OCI-LY1 (cell line): Measurements from ENCODE around the gene TMLHE.
"Not testable (repeated sequence)": the region's sequence is repeated elsewhere in the genome, so short reads cannot be mapped to it uniquely, and the experiment has no call there.

Experiments used
- EZH2 ChIP-seq: fragments of 200-600 bp; sonication (generic), shearing (Covaris generic); IDR thresholded peaks from 2 replicates; pipeline ENCODE4 v1.8.0; 2017; ENCODE audit warnings: borderline replicate concordance, mixed run types, mild to moderate bottlenecking, antibody characterized with exemption, low read length, moderate library complexity, mixed read lengths
- TF ChIP-seq, protein P1 (sequence below): fragments of 200-600 bp; sonication (generic), shearing (Covaris generic); IDR thresholded peaks from 2 replicates; pipeline ENCODE4 v1.5.1; 2017; ENCODE audit warnings: mild to moderate bottlenecking, antibody characterized with exemption, low read length, moderate library complexity, mixed read lengths

DNA sequence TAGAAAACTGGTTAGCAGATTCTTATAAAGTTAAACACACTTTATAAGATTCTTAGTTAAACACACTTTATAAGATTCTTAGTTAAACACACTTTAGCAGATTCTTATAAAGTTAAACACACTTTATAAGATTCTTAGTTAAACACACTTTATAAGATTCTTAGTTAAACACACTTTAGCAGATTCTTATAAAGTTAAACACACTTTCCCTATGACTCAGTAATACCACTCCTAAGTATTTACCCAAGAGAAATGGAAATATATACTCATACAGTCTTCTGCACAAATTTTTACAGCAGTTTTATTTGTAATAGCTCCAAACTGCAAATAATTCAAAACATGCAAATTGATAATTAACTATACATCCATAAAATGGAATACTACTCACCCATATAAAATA, 7.4 kb upstream of the TMLHE start:
- TF ChIP-seq, protein P1, sequence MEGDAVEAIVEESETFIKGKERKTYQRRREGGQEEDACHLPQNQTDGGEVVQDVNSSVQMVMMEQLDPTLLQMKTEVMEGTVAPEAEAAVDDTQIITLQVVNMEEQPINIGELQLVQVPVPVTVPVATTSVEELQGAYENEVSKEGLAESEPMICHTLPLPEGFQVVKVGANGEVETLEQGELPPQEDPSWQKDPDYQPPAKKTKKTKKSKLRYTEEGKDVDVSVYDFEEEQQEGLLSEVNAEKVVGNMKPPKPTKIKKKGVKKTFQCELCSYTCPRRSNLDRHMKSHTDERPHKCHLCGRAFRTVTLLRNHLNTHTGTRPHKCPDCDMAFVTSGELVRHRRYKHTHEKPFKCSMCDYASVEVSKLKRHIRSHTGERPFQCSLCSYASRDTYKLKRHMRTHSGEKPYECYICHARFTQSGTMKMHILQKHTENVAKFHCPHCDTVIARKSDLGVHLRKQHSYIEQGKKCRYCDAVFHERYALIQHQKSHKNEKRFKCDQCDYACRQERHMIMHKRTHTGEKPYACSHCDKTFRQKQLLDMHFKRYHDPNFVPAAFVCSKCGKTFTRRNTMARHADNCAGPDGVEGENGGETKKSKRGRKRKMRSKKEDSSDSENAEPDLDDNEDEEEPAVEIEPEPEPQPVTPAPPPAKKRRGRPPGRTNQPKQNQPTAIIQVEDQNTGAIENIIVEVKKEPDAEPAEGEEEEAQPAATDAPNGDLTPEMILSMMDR: not testable (repeated sequence)
- not testable (repeated sequence) for TF ChIP-seq EZH2
